ENCODE measurements around the gene AKR1C2.

DNA sequence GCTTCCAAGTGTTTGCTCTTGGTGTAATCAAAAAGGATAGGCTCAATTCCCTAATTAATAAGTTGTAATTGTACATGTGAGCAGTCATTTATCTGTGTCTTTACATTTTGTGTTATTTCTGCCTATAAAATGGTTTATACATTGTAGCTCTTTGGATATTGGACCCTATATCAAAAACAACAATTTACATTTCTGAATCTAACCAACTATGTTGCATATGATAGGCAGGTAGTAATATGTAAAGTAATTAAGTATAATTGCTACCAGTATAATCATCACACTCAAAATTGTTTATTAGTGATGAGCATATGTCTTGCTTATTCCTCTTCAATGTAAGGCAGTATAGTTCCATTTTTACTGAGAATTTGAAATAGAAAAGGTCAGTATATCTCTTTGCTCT, 26.6 kb downstream of the AKR1C2 start:
- no peak for TF ChIP-seq EZH2phosphoT487 (IDR thresholded peaks at IDR 0.05; ENCODE audit: borderline replicate concordance, low read length)
- TF ChIP-seq, protein P1, sequence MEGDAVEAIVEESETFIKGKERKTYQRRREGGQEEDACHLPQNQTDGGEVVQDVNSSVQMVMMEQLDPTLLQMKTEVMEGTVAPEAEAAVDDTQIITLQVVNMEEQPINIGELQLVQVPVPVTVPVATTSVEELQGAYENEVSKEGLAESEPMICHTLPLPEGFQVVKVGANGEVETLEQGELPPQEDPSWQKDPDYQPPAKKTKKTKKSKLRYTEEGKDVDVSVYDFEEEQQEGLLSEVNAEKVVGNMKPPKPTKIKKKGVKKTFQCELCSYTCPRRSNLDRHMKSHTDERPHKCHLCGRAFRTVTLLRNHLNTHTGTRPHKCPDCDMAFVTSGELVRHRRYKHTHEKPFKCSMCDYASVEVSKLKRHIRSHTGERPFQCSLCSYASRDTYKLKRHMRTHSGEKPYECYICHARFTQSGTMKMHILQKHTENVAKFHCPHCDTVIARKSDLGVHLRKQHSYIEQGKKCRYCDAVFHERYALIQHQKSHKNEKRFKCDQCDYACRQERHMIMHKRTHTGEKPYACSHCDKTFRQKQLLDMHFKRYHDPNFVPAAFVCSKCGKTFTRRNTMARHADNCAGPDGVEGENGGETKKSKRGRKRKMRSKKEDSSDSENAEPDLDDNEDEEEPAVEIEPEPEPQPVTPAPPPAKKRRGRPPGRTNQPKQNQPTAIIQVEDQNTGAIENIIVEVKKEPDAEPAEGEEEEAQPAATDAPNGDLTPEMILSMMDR (IDR thresholded peaks at IDR 0.05; ENCODE audit: low read depth, low read length, poor library complexity, severe bottlenecking) = no peak

Data from DOHH2 (cell line).